ENCODE data around the gene RAPGEF2.
"Not testable (repeated sequence)": the region's sequence is repeated elsewhere in the genome, so short reads cannot be mapped to it uniquely, and the experiment has no call there.

Gene RAPGEF2, protein sequence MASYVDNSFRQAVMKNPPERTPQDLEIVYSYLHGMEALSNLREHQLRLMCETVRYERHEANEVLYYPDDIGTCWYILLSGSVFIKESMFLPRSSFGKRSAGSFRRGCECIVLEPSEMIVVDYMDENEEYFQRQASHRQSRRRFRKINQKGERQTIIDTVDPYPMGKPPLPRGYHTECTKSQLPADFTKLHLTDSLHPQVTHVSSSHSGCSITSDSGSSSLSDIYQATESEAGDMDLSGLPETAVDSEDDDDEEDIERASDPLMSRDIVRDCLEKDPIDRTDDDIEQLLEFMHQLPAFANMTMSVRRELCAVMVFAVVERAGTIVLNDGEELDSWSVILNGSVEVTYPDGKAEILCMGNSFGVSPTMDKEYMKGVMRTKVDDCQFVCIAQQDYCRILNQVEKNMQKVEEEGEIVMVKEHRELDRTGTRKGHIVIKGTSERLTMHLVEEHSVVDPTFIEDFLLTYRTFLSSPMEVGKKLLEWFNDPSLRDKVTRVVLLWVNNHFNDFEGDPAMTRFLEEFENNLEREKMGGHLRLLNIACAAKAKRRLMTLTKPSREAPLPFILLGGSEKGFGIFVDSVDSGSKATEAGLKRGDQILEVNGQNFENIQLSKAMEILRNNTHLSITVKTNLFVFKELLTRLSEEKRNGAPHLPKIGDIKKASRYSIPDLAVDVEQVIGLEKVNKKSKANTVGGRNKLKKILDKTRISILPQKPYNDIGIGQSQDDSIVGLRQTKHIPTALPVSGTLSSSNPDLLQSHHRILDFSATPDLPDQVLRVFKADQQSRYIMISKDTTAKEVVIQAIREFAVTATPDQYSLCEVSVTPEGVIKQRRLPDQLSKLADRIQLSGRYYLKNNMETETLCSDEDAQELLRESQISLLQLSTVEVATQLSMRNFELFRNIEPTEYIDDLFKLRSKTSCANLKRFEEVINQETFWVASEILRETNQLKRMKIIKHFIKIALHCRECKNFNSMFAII (N-terminal part only)

DNA sequence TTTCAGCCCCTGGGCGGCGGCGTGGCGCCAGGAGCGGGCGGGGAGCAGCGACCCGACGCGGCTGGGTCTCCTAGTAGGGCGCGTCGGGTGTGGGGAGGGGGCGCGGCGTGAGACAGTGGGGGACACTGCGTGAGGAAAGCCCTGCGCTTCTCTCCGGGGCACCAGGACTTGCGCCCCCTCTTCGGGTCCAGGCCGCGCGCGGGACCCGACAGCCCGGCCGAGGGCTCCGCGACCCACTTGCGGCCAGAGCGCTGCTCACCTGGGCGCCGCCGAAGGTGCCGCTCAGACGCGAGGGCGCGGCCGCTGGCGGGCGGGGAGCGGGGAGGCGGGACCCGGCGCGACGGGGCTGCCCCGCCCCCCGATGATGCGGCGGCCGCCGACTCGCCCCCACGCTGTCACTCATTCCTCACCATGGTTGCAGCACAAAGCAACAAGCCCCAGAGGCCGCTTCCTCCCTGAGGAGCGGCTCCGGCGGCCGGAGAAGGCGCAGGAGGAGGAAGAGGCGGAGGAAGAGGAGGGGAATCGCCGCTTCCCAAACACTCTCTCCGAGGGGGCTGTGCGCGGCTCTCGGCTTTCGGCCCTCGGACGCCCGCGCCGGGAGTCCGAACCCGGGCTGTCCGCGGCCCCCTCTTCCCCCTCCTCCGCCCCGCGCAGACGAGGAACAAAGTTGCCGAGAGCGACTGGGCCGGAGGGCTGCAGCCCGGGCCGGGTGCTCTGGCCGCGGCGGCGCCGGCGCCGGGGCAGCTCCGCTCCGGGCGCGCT lies at the start of gene RAPGEF2:
TSS of gene RAPGEF2 (plus strand) at position 458 of the 762 bp plus-strand sequence. CDS start 1,084 bp downstream, outside the sequence.
- peak; percentile 93 for DNase-seq

DNA sequence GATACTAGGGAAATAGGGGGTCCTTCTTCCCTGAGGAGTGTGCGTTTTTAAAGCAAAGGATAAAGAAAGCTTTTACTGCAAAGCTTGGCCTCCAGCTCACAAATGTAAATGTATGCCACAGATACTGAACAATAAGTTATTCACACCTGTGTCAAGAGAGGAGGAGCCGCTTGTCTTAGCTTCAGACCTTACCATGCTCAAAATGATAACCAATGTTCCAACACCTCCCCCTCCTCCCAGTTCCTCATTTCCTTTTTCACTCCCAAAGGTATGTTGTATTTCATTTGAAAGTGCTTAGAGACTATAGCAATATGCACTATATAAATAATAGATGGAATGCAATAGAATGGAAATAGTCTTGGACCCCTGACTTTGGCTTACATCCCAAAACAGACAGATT lies 47.0 kb upstream of the RAPGEF2 start:
- DNase-seq, result no peak

DNA sequence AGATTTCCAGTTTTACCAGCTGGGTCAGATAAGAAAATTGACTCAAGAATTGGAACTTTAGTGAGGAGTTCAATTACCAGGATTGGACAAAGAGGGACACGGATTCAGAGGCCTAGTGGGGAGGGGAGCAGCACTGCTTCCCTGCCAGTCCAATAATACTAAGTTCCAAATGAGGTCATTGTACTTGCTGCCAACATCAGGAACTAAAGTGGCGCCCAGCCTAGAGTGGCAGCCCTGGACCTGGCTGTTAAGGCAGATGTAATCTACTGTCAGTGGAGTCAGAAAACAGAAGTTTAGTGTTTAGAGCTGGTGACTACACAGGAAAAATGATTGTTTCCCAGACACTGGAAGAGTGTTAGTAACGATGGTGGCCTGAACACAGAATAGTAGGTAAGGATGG lies 42.7 kb upstream of the RAPGEF2 start:
- DNase-seq, result no peak

DNA sequence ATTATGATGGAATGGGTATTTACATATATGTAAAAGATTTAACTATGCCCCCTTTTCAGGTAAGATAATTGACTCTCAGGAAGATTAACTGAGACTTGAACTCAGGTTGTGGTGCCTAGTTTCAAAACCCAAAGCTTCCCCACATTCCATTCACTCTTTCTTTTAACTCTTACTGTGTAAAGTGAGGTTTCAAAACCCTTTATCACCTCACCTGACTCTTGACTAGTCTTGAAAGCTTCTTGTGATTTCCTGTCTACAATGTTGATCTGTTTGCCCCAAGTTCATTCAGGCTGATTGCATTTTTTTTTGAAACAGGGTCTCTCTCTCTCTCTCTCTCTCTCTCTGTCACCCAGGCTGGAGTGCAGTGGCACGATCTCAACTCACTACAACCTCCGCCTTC lies 40.5 kb upstream of the RAPGEF2 start:
- DNase-seq, result no peak

DNA sequence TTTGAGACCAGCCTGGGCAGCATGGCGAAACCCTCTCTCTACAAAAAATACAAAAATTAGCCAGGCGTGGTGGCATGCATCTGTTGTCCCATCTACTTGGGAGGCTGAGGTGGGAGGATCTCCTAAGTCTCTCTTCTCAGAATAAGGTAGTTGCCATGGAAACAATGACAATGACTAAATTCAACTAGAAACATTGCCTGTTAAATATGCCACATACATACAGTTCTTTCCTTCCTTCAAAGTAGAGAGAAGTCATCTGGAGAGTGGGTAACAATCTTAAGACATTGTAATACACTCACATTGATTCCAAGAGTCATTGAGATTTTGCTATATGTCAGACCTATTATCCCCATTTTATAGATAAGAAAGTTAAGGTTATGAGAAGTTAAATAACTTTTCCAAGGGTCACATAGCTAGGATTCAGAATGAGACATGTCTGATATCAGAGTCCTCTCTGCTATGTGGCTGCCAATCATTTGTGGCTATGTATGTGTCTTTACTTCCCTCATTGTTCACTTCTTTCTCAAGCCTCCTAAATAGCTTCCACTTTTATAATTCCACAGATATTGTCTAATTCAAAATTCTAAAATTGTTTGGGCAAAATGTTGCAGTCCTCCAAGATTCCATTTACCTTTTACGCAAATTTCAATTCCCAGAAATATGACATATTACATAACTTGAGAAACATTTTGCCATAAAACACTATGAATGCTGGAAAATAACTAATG lies 37.2 kb upstream of the RAPGEF2 start:
- no peak for DNase-seq

DNA sequence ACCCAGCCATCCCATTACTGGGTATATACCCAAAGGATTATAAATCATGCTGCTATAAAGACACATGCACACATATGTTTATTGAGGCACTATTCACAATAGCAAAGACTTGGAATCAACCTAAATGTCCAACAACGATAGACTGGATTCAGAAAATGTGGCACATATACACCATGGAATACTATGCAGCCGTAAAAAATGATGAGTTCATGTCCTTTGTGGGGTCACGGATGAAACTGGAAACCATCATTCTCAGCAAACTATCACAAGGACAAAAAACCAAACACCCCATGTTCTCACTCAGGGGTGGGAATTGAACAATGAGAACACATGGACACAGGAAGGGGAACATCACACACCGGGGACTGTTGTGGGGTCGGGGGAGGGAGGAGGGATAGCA lies 34.7 kb upstream of the RAPGEF2 start:
- not testable (repeated sequence) for DNase-seq

DNA sequence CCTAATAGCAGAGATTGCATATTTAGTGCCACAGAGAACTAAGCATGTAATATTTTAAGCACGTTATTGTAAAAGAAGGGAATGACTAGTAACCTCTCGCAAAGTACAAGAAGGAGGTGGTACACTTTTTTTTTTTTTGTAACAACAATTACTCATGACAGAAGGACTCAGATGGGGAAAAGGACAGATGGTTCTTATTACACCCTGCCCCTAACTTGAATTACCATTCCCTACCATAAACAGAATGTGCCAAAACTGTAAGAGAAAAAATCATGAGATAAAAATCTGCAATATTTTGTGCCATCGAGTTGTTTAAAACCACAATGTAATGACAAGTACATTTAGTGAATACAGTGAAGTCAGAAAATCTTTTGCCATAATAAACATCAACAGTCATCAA lies 33.0 kb upstream of the RAPGEF2 start:
- DNase-seq, result no peak

DNA sequence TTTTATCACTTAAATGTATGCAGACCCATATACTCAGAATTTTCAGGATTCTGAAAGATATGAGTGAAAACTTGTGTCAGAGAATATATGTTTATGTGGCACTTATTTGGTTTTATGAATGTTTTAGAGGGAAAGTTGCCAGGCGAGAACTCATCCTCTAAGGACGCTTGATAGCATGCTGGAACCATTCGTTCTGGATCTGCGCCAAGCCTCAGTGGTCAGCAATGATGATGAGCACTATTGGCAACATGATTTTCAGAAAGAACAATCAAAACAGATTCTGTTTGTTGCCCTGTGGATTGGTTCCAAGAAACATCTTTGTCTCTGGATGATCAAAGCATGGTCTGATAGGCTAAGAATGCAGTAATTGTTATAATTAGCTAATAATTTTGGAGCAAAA lies 32.1 kb upstream of the RAPGEF2 start:
- DNase-seq, result no peak

DNA sequence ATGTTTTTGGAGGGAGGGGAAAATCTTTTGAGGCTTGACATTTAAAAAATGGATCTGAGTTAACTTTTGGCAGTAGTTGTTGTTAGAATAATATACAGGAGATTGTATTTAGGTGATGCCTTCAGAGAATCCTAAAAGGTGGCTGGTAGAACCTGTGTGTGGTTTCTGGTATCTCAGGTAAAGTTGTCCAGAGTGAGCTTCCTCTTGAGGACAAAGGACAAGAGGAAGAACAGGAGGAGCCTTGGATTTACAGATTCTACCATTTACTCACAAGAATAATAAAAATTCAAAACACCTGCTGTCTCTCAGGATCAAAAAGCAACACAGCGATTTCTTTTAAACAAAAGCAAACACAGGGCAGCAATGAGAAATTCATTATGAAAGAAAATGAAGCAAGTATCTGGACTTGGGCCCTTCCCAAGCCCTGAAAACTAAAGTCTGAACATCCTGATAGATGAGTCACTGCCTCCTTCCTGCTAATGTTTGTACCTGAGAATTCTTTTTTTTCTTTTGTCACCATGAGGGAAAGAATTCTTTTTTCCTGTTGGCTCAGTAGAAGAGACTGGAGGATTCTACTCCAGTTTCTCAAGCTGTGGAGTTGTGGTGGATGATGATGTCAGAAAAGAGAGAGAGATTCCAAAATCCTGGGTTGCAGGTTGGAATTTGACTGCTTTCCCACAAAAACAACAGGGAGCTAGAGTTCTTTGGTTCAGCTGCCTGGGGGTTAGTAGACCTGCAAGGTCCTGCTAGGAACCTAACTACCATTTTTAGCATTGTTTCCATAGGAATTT lies 31.5 kb upstream of the RAPGEF2 start:
- DNase-seq, result no peak

DNA sequence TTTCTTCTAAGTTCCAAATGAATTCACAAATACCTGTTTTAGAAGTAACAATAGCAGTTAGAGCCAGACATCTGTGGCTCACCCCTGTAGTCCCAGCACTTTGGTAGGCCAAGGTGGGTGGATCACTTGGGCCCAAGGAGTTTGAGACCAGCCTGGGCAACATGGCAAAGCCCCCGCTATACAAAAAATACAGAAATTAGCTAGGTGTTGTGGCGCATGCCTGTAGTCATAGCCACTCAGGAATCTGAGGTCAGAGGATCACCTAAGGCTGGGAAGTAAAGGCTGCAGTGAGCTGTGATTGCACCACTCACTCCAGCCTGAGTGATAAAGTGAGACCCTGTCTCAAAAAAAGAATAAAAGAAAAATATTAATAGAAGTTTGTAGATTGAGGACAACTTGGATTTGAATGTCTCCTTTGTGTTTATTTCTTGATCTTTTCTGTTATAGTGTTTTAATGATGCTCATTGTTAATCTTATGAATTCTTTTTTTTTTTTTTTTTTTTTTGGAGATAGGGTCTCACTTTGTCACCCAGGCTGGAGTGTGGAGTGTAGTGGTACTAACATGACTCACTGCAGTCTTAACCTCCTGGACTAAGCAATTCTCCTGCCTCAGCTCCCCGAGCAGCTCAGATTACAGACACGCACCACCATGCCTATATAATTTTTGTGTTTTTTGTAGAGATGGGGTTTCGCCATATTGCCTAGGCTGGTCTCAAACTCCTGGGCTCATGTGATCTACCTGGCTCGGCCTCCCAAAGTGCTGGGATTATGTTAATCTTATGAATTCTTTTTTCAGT lies 30.7 kb upstream of the RAPGEF2 start:
- DNase-seq, result no peak

DNA sequence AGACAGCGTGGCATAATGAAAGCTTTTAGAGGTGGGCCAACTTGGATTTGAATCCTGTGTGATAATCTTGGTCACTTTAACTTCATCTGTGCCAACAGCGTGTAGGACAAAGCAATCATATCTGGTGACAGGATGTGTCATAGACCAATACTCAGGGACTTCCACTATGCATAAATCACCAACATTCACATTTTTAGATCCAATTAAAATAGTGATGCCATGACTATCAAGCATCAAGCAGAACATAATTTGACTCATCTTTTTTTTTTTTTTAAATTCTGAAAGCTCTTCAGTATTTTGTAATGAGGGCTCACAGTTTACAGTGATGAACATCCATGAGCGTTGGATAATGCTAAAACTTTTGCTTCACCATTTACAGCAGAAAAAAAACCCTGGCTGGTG lies 27.3 kb upstream of the RAPGEF2 start:
- DNase-seq, result no peak

DNA sequence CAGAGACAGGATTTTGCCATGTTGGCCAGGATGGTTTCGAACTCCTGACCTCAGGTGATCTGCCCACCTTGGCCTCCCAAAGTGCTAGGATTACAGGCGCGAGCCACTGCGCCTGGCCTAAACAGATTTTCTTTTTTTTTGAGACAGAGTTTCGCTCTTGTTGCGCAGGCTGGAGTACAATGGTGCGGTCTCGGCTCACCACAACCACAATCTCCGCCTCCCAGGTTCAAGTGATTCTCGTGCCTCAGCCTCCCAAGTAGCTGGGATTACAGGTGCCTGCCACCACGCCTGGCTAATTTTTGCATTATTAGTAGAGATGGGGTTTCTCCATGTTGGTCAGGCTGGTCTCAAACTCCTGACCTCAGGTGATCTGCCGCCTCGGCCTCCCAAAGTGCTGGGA lies 25.9 kb upstream of the RAPGEF2 start:
- not testable (repeated sequence) for DNase-seq

DNA sequence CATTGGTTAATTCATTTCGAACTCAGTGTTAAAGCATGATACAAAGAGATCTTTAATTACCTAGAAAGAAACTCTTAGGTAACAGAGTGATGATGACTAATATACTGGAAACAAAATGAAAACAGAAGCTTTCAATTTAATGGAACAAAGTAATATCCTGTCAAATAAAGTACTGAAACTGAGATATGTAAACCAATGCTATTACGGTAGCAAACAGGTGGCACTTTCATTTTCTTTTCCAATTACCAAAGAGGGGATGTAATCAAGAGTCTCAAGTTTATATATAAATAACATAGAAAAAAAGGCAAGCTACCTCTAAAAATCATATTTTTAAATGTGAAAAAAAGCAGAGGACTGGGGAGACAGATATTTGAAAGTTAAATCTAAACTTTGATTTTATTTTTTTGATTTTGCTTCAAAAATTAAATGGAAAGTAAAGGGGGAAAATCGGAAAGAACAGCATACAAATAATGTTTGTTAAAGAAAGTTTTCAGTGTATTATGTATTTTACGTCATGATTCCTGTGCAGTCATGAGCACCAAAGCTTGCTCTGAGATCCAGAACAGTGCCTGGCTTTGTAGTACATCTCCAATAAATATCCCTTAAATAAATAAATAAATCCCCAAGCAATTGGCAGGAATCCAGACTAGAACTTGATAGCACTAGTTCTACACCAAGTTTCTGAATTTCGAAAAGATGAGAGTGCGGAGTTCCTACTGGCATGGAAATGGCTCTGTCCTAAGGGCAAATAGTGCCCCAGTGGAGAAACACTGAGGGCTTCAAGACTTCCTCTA lies 25.0 kb upstream of the RAPGEF2 start:
- DNase-seq, result peak; percentile 16

DNA sequence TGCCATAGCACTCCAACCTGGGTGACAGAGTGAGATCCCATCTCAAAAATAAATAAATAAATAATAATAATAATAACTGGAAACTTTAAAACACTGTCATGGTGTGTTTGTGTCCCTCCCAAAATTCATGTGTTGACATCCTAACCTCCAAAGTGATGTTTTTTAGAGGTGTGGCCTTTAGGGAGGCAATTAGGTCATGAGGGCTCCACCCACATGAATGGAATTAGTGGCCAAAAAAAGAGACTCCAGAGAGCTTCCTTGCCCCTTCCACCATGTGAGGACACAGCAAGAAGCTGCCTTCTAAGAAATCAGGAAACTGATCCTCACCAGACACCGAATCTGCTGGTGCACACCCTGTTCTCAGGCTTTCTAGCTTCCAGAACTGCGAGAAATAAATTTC lies 23.8 kb upstream of the RAPGEF2 start:
- DNase-seq, result no peak

DNA sequence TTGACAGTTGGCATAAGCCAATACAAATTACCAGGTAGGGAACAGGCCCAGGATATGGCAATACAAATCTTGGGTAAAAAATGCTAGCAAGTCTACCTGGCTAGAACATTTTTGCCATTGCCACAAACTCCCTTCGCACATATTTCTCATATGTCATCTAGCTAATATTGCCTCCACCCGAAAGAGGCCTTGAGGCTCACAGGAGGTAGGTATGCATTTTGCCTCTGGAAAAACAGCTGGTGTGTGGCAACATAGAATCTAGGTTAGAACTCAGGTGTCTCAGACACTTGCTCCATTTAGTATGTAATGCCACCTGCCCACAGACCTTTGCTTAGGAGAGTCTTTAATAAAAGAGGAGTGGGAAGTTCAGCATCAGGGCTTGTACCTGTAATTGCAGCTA lies 16.3 kb upstream of the RAPGEF2 start:
- DNase-seq, result no peak

DNA sequence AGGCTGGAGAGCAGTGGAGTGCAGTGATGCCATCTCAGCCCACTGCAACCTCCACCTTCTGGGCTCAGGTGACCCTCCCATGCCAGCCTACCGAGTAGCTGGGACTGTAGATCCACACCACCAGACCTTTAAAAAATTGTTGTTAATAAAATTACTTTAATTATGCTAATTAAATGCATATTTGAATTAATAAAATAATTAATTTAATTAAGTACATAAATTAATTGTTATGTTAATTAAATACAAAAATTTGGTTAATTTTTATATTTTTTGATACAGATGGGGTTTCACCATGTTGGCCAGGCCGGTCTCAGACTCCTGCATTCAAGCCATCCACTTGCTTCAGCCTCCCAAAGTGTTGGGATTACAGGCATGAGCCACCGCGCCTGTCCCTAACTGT lies 12.6 kb upstream of the RAPGEF2 start:
- DNase-seq, result no peak

DNA sequence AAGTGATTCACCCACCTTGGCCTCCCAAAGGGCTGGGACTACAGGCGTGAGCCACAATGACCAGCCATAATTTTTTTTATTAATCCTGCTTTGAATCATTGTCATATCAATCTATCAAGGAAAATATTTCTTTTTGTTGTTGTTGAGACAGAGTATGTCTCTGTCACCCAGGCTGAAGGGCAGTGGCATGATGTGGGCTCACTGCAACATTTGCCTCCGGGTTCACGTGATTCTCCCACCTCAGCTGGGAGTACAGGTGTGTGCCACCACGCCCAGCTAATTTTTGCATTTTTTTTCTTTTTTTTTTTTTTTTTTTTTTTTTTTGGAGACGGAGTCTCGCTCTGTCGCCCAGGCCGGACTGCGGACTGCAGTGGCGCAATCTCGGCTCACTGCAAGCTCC lies 8.7 kb upstream of the RAPGEF2 start:
- DNase-seq, result not testable (repeated sequence)

DNA sequence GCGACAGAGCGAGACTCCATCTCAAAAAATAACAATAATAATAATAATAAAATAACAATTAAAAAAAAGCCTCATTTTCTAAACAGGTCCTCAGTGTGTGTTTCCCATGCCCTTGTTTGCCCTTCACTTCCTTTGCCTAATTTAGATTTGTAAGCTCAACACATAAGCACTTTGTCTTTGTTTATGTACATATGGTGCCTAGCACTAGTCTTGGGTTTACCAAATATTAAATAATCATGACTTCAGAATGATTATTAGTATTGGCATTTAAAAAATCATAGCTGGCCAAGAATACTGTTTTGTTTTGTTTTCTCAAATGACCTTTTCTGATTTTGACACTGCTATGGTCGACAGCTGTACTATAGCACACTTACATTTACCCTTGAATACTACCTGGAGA lies 6.4 kb upstream of the RAPGEF2 start:
- DNase-seq, result no peak

DNA sequence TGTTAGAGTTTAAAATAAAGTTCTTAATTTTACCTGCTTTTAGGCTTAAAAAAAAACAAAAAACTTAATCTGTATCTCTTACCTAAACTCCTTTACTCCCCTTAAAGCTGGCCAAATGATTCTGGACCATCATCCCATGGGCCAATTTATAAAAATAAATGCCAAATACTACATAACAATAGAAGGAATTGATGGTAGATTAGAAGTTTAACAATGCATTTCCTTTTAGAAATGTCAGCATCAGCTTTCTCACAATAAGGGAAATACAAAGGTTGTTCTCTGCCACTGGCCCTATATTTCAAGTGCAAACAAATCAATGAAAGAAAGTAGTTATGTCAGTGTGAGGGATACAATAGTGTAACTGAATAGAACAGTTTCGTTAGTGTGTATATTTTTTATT lies 5.7 kb upstream of the RAPGEF2 start:
- no peak for DNase-seq

DNA sequence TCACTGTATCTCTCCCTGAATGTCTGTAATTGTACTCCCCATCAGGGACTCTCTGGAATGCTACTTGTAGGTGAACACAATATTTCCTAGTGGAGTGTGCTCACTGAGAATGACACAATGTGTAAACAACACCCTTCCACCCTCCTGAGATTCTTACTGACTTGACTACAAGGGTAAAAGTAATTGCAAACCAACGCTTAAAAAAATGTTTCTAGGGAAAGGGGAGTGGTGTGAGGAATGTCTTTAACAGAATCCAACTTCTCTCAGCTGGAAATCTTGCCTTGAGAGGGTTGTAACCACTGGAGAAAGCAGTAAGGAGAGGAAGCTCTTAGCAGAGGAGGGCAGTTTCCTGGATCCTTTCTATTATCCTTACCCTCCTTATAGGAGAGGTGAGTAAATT lies 5.1 kb upstream of the RAPGEF2 start:
- no peak for DNase-seq

All from NCI-H82 (cell line).